NCI-H524 treated with DMSO at 0.1 percent for 48 hours (cell line): ENCODE measurements around the gene SNX24.

Source experiments
- DNase-seq: peaks from one replicate; lab custom pipeline; 2025; lab: John Stamatoyannopoulos, UW

The SNX24 gene

GRCh38 chr5:123028222-123028621 lies 182.8 kb downstream of the SNX24 start:
- no peak for DNase-seq

- DNase-seq, result no peak
Observed at GRCh38 chr5:123033157-123033671, 187.8 kb downstream of the SNX24 start.

GRCh38 chr5:123035360-123035917 lies 190.0 kb downstream of the SNX24 start:
- DNase-seq, result no peak

GRCh38 chr5:123035918-123036390 lies 190.5 kb downstream of the SNX24 start:
- no peak for DNase-seq

- DNase-seq, result no peak
Observed at GRCh38 chr5:123036391-123037103, 191.1 kb downstream of the SNX24 start, which contains the start of gene PPIC. Gene PPIC, minus strand, starts transcription at chr5:123036725. Its CDS starts 100 bp downstream, at chr5:123036625.

GRCh38 chr5:123037104-123037418 lies 191.6 kb downstream of the SNX24 start:
- DNase-seq, result no peak

GRCh38 chr5:123039673-123040072 lies 194.3 kb downstream of the SNX24 start:
- no peak for DNase-seq

GRCh38 chr5:123044926-123045617 lies 199.7 kb downstream of the SNX24 start:
- DNase-seq, result no peak

GRCh38 chr5:123046222-123046621 lies 200.8 kb downstream of the SNX24 start:
- DNase-seq, result no peak

- DNase-seq, result no peak
Observed at GRCh38 chr5:123047706-123048105, 202.3 kb downstream of the SNX24 start.

- no peak for DNase-seq
Observed at GRCh38 chr5:123051206-123051605, 205.8 kb downstream of the SNX24 start.
